NCI-H1436 treated with DMSO at 0.1 percent for 48 hours (cell line): ENCODE data around the gene STK32C.
"Not testable (repeated sequence)": the region's sequence is repeated elsewhere in the genome, so short reads cannot be mapped to it uniquely, and the experiment has no call there.

Experiments used
- DNase-seq: peaks from one replicate; lab custom pipeline; 2025; lab: John Stamatoyannopoulos, UW

The STK32C gene

DNA sequence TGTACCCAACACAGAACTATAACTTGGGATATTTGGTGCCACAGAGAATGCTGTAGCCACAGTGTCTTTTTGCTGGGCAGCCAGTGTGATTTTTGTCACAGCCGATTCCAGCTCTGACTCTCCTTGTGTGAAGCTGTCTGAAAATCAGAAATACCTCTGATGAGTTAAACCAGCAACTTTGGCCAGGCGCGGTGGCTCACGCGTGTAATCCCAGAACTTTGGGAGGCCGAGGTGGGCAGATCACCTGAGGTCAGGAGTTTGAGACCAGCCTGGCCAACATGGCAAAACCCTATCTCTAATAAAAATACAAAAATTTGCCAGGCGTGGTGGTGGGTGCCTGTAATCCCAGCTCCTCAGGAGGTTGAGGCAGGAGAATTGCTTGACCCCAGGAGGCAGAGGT, 30.1 kb upstream of the STK32C start:
- DNase-seq = not testable (repeated sequence)

DNA sequence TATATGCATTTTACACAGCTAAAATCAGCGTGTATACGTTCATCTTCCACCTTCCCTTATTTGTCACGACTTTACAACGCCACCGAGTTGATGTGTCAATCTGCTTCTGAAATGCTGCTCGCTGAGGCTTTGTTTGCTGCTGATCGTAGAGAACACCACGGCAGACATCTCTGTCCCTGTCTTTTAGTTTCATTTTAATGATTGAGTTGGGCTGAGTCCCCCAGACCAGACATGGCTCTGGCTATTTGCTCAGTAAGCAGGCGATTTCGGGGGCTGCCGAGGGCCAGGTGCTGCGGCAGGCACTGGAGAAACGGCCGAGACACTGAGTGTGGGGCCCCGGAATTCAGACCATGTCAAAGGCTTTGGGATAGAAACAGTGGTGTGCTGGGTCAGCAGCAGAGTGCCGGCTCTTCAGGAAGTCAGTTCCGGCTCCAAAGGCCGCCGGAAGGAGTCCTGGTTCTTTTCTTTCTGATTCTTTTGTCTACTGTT, 29.2 kb upstream of the STK32C start:
- DNase-seq = no peak

DNA sequence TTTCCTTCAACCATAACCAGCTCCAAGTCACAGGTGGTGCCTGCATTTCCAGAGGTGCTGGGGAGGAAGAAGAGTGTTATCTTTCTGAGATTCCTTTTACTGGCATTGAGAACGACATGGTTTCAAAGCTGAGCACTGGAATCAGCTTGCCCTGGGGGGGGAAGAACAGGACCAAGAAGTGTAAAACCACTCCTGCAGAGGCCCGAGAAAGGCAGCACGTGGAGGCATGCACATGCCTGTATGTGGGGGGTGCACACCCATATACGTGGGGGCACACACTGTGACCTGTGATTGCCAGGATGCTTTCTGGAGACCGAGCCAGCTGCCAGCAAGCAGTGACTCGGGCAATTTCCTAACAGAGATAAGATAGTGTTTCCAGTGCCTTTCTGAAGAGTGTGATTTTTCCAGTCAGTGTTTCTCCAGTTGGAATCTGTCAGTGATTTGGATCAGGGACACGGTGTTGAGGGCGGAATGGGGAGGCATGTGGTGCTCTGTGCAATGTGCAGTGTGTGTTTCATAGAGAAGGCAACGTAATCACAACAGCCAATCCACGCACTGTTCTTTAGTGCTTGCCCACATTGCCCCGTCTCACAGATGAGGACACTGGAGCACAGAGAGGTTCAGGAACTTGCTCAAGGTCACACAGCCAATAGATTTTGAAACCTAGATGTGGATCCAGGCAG, 28.5 kb upstream of the STK32C start:
- DNase-seq = no peak

DNA sequence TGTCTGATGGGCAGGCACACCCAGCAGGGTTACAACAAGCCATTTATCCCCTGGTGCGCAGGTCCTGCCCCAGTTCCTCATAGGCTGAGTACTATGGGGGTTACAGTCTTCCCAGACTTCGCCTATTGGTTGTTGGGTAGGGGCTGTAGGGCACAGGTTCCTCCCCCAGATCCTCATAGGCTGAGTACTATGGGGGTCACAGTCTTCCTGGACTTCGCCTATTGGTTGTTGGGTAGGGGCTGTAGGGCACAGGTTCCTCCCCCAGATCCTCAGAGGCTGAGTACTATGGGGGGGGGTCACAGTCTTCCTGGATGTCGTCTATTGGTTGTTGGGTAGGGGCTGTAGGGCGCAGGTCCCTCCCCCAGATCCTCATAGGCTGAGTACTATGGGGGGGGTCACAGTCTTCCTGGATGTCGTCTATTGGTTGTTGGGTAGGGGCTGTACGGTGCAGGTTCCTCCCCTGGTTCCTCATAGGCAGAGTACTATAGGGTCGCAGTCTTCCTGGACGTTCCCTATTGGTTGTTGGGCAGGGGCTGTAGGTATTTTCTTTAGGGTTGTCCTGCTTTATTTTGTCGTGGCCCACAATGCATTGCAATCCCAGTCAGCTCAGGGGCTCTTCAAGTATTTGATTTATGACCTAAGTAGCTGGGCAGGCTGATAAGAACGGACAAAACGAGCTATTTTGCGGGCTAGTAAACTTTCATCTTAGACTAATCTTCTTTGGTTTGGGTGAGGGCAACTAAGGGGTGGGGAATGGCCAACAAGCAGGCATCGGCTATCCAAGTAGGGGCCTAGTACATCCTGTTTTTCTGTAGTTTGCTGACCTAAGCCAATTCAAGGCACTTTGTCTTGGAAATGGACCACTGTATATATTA, 27.7 kb upstream of the STK32C start:
- no peak for DNase-seq

DNA sequence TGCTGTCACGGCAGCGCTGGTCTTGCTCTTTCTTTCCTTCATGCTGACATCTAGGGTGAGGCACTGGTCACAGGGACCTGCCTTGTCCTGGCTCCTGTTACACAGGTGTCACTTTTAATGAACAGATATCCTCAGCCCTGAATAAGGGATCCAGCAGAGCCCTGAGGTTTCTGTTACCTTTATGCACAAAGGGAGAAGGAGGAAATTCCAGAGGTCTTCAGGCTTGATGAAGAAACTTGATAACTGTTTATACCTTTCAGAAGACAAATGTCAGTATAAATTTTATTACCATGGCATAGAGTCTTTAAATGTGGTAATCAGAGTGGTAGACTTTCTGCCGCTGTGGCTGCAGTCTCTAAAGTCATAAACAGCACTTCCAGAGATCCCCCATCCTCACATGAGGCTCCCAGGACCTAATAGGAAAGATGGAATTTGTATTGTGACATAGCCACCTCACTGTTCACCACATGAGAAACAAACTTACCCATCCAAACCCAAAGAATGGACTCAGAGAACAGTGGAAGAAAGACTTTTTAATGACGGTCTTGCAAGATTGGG, 27.0 kb upstream of the STK32C start:
- no peak for DNase-seq

DNA sequence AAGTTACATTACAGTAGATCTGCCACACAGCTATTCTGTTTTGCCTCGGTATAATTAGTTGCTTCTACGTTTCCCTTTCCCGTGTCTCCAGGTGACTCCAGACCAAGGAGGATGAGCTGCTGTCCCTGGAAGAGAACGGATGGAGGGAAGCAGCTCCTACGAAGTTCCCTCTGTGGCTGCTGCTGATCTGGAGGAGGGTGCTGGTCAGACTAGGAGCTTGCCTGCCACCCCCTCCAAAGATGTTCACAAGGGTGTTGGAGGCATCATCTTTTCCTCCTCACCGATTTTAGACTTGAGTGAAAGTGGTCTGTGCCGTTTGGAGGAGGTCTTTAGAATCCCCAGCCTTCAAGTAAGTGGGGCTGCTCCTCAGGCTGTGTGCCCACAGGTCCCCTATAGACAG, 25.6 kb upstream of the STK32C start:
- DNase-seq = no peak

DNA sequence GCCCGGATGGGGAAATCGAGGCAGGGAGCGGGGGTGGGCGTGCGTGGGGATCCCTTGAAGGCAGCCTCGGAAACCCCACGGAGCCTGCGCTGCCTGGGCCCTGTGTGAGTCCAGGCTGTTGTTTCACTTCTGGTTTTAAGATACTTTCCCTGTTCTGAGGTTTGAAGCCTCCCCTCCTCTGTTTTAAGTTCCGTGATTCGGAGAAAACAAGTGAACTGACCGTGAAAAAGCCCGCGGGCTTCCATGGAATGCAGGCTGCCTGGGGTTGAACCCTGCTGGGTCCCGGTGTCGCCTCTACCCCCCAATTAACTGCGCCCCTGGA, 24.6 kb upstream of the STK32C start:
- no peak for DNase-seq

DNA sequence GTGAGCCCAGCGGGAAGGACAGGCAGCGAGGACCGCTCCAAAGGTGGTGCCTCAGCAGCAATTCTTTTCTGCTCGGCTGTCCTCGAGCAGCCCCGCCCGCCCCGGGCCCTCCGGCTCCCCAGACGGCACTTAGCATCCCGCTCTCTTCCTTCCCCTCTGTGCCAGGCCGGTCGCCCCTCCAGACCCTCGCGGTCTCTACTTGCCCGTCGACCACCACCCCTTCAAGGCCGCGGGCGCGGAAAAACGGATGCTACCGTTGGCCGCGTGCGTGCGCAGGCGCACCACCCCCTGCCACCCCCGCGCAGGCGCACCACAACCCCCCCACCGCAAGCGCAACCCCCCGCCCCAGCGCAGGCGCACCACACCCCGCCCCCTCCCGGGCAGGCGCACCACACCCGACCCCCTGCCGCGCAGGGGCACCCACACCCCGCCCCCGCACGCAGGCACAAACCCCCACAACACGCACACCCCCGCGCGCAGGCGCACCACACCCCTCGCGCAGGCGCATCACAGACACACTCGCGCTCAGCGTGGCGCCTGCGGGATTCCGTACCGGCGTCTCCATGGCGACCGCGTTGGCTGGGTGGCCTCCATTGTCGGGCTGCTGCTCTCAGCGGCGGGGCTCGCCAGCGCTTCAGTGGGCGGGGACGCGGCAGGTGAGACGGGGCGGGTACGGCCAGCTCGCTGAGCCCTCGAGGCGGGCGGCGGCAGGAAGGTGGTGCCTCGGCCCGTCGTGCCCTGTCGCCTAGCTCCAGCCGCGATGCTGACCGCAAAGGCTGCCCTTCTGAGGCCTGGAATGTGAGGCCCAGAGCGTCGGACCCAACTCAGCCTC, 24.1 kb upstream of the STK32C start, which contains the start of gene LRRC27:
Gene LRRC27 (plus strand): TSS at position 593 of the 832 bp plus-strand sequence. CDS start 1,332 bp downstream, outside the sequence.
- peak; percentile 91 for DNase-seq

DNA sequence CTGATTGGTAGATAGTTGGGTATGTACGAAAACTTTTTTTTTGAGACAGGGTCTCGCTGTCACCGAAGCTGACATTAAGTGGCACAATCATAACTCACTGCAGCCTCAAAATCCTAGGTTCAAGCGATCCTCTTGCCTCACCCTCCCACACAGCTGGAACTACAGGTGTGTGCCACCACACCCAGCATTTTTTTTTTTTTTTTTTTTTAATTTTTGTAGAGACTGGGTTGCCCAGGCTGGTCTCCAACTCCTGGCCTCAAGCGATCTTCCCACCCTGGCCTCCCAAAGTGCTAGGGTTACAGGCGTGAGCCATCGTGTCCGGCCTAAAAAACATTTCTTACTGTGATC, 22.7 kb upstream of the STK32C start:
- no peak for DNase-seq

DNA sequence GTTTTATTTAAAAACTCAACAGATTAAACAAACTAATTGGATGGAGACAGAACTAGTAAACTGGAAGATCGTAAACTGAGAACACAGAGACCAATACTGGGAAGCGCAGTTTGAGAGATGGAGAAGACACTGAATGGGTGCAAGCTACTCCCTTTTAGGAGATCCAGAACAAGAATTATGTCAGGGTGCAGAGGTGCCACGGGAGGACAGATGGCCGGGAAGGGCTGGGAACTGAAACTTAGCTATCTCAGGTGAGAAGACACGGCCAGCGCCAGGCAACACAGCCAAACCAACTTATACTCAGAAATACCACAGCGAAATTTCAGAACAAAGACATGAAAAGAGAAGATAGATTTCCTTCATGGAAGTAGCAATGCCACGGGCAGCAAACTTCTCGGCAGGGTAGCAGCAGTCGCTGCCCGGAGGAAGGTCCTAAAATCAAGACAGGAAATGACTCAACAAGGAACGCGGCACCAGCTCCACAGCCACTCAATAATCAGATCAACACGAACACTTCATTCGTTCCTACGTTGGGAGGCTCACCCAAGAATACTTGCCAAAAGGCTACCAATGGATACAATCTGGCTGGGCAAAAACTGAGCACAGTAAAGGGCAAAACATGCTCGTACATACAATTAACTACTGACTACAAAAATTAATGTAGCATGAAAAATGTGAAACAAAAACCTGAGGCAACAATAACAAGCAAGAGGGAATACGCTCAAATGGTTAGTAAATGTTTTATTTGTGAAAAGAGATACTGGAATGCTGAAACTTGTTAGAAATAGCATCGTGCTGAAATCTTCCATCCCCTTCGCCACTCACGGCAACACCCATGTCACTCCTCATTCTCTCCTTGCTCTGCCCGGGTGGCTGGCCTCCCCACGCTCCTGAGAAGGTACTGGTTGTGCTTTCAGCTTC, 22.1 kb upstream of the STK32C start:
- DNase-seq = no peak

DNA sequence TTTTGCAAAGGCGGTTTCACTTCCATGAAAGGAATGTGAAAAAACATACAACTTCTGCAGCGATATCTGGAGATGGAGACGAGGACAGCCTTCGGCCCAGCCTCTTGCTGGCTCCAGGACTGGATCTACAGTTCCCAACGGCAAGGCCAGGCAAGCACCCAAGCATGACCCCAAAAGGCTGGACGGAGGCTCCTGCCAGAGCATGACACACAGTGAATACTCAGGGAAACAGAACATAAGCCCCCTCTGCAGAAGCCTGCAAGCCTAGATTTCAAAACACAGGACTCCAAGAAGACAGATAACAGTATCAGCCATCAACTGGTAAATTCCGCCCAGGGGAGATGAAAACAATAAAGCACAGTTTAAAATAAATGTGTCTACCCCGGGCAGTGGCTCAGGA, 21.0 kb upstream of the STK32C start:
- no peak for DNase-seq

DNA sequence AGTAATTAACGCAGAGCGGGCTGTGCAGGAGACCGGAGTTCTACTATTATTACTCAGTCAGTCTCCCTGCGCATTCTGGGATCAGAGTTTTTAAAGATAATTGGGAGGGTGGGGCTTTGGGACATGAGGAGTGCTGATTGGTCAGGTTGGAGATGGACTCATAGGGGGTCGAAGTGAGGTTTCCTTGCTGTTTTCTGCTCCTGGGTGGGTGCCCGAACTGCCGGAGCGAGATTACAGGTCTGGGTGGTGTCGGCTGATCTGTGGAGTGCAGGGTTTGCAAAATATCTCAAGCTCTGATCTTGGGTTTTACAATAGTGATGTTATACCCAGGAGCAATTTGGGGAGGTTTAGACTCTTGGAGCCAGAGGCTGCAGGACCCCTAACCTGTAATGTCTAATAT, 20.4 kb upstream of the STK32C start:
- DNase-seq = no peak

DNA sequence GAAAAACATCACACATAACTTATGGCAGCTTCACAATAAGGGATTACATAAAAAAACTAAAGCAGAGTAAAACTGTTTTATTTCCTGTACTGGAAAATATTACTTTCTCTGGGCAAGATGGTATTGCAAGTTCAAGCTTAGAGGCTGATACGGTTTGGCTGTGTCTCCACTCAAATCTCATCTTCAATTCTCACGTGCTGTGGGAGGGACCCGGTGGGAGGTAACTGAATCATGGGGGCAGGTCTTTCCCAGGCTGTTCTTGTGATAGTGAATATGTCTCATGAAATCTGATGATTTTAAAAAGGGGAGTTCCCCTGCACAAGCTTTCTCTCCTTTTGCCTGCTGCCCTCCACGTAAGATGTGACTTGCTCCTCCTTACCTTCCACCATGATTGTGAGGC, 19.2 kb upstream of the STK32C start:
- DNase-seq = no peak

DNA sequence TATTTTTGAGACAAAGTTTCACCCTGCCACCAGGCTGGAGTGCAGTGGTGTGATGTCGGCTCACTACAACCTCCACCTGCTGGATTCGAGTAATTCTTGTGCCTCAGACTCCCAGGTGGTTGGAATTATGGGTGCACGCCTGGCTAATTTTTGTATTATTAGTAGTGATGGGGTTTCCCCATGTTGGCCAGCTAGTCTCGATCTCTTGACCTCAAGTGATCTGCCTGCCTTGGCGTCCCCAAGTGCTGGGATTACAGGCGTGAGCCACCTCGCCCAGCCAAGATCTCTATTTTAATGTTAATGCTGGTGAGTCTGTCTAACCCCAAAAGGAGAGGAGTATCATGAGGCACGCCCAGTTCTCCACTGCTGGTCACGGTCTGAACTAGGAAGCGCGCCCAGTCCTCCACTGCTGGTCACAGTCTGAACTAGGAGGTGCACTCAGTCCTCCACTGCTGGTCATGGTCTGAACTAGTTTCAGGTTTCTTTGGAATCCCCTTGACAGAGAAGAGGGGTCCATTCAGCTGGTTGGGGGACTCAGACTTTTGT, 18.7 kb upstream of the STK32C start:
- no peak for DNase-seq

DNA sequence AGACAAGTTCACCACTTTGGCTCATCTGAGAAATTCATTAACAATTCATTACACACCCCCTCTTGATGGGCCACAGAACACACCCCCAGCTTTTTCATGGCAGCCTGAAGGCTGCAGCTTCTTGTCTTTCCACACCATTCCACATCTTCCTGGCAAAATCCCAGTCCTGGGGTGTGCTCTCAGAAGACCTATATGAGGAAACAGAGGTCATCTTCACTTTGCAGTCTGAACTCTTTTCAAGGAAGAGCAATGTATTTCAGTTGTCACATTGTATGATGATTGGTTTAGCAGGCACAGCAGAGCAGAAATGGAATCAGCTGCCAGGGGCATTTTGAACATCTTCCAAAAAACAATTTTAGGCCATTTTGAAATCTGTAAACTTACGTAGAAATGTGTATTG, 16.4 kb upstream of the STK32C start:
- DNase-seq = no peak

DNA sequence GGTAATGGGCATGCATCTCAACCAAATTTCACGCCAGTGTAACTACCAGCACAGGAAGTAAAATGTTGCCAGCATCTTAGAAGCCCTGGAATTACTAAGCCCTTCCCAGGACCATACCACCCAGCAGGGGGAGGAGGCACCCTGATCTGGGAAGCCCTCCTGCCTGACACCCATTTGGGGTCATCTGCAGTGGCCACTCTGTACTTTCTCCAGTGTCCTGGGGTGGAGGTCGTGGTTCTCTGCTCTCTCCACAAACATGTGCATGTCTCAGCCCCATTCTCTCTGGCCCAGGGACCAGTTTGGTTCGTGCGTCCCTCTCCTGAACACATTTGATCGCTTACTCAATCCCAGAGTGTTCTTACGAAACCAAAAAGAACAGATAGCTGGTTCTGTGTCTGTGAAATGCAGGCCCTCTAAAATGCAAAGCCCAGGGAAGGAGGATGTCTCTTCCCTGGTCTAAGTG, 14.9 kb upstream of the STK32C start:
- no peak for DNase-seq

DNA sequence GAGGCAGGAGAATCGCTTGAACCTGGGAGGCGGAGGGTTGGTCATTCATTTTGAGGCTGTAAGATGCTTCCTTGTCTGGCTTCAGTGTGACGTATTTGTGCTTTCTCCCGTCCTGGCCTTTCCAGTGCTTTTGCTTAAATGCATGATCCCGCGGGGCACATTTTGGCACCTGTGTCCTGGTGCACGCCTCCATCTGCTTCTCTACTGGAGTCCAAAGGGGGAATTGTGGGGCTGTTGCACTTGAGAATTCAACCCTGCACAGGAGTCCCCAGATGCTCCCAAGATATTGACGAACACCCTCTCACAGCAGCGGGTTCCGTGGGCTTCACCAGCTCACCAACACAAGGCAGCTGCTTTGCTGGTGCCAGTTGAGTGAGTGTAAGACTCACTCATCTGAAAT, 14.0 kb upstream of the STK32C start:
- DNase-seq = no peak

DNA sequence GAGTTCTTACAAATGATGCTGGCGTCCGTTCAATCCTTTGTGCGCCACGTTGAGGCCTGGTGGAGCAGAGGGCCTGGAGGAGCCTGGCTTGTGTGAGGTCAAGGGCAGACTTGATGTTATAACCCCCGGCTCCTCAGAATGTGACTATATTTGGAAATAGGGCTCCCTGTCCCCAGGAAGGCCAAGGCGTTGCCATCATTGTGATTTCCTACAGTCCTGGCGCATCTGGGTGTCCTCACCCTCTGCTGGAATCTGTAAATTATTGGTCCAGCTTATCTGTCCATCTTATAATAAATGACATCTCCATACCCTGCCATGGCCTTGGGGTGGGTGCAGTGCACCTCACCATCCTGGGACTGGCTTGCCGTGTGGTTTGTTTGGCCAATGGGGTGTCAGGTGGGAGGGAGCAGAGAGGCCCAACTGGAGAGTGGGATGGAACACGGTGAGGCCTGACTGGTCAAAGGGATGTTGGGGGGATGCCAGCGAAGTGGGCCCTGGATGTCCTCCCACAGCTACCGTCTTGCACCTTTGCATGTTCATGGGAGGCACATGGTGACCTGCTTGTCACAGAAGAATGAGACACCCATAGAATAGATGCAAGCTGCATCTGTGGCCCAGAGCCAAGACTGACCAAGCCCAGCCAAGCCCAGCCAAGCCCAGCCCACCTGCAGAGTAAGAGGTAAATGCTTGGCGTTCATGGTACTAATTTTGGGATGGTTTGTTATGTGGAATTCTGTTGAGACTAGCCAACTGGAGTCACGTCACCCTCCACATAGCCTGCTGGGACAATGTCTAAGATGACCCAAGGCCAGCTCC, 13.1 kb upstream of the STK32C start:
- DNase-seq = no peak

DNA sequence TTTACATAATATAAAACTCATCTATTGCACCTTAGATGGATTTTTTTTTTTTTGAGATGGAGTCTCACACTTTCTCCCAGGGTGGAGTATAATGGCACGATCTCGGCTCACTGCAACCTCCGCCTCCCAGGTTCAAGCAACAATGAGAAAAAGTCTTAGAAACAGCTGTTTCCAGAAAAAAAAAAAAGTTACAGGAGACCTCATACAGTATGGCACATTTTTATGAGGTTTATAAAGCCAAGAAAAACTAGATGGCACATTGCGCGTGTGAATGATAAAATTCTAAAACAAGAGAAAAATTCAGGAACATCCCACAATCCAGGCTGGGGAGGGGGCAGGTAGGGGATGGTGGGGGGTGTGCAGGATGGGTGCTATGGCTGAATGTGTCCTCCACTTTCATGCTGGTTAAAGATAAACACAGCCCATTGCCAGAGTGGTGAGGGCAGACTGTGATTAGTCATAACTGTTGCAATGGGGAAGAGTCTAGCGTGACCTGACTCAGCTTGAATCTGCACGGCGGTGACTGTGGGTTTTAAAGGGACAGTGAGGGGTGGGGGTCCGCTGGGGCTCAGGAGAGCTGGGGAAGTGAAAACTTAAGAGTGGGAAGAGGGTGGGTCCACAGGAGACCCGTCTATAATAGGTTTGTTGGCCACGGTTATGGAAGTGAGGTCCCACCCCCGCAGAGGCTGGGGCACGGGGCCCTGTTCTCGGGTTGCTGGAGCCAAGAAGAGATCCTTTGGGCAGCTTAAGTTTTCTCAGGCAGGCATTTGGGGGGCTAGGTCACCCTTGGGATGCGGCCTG, 12.3 kb upstream of the STK32C start:
- no peak for DNase-seq
